ENCODE data around the gene NCR3LG1. TPM values are rescaled to one million over a fixed set of nuclear protein-coding genes. Genes with fewer than 3 reads are reported as not detected.

The NCR3LG1 gene
- total and polyA plus RNA-seq, 9 of the 15 experiments (the other 6 are each of a cell fraction or from before 2014, with no cell fraction given): 4.1 to 39.8 (median 25.1) TPM

- TF ChIP-seq ZNF592 (IDR thresholded peaks at IDR 0.05) (peak; percentile 12; the same call in 1 of the 2 replicates), AFF1 (IDR thresholded peaks at IDR 0.05; ENCODE audit: low read depth in 1 of 2, partially characterized antibody in 2 of 2) (peak in 1 of 2 experiments; percentile 33), POLR2A (conservative IDR thresholded peaks at IDR 0.05) (peak; percentile 64), EP400 (IDR thresholded peaks at IDR 0.05) (peak; percentile 58), E2F1 (CRISPR knock-in tag; IDR thresholded peaks at IDR 0.05) (no peak), ASH1L (IDR thresholded peaks at IDR 0.05; ENCODE audit: borderline replicate concordance, low read depth, partially characterized antibody) (no peak), PYGO2 (tag; IDR thresholded peaks at IDR 0.05) (no peak), ARID4B (CRISPR knock-in tag; IDR thresholded peaks at IDR 0.05) (peak; percentile 19; the same call in 1 of the 2 replicates), PHF8 (IDR thresholded peaks at IDR 0.05; ENCODE audit: borderline replicate concordance, low read length) (peak; percentile 53; the same call in 1 of the 2 replicates)
These were observed 2.4 kb downstream of the NCR3LG1 start (continued) for GRCh38 chr11:17353821-17354600.

Data from K562 (cell line).